IPS-NIHi7 (cell line): ENCODE measurements around the gene PCNT.

ENCODE experiments used
- DNase-seq: peaks from one replicate; pipeline ENCODE4 v3.0.0; 2012; ENCODE audit warnings: mixed read lengths; ENCODE audit errors: extremely low spot score

Gene PCNT

DNA sequence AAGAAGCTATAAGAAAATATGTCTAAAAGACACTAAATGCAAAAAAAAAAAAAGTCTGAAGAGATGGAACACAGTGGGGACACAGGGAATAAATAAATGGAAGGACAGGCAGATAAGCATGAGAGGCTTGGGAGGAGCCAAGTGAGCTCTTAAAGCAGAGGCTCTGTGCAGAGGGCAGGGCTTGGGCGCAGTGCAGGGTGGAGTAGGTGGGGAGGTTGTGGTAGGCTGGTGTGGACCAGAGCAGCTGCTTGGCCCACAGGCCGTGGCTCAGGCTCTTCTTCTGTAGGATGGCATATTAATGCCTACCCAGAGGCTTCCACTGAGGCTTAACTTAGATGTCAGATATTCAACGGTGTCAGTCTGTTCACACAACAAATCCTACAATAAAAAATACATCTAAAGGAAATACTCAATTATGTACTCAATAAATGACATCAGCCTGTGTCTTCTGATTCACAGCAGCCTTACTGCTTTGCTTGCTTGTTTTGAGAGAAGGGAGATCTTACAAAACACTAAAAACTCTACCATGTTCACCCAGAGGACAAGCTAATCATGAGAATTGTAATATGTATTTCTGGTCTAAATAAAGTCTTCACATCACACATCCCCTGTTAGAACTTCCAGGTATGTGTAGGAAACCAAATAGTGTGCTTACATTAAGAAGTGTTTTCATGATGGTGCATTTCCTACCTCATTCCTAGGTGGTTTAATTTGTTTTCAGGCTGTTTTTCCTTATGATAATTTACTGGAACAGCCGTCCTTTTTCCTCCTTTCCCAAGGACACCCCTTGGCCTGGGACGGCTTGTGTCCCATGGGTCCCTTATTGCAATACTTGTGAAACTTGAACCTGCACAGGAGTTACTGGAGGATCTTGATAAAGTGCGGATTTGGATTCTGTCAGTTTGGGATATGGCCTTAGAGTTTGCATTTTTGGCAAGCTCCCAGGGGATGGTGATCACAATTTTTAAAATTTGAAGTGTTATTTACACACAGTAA is 159.6 kb downstream of the PCNT start:
- DNase-seq, result no peak

DNA sequence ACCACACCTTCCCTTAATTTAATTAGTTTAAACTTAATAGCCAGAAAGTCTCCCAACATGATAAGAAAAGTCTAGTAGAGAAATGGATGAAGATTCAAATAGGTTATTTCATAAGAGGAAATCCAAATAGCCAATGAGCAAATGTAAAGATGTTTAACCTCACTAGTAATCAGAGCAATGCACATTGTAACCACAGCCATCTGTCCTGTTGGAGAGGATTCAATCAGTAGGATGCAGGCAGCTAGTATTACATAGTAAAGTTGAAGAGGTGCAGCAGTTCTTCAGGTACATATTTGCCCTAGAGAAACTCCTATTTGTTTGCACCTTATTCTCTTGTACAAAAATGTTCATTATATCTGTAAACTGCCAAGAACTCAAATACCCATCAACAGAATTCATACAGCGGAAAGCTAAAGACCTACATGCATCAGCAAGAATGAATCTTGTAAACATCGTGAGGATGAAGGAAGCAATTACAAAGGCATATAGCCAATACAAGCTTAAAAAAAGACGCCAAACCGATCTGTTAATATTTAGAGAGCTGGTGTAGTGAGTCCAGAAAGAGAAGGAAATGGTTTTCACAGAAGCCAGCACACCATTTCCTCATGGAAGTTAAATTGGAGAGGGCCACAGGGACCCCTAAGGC is 162.6 kb downstream of the PCNT start:
- no peak for DNase-seq

DNA sequence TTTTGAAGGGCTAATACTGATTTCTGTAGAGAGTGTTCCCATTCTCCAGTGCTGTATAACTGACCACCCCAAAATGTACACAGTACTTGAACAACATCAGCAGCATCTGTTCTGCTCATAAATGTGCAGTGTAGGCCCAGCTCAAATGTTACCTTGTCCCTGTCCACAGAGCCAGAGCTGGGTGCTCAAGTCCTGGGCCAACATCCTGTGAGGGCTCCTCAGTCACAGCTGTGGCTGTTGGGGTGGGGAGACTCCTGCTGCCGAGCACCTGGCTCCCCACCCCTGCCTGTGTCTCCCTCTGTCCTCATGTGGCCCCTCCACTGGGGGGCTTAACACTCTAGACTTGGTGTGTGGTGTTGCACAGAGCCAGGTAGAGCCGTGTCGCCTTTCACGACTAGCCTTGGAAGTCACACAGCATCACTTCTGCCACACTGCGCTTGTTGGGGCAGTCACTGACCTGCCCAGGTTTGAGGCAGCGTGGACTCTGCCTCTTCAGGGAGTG is 165.3 kb downstream of the PCNT start:
- DNase-seq, result no peak

DNA sequence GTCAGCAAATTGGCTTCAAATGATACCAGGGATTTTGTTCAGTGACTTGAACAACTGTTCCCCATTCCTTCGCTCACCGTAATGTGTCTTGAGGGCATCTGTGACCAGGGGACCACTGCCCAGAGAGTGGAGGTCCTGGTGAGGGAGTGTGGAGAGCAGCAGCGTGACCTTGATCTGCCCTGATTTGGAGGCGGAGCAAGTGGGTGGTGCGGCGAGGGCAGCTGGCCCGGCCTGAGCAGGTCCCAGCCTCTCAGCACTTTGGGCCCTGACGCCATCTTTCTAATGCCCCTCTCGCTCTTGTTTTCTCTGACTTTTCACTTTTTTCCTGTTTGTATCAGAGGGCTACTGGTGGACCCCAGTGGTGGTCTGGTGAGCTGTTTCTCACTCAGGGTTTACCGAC is 165.8 kb downstream of the PCNT start:
- DNase-seq, result peak; percentile 20

DNA sequence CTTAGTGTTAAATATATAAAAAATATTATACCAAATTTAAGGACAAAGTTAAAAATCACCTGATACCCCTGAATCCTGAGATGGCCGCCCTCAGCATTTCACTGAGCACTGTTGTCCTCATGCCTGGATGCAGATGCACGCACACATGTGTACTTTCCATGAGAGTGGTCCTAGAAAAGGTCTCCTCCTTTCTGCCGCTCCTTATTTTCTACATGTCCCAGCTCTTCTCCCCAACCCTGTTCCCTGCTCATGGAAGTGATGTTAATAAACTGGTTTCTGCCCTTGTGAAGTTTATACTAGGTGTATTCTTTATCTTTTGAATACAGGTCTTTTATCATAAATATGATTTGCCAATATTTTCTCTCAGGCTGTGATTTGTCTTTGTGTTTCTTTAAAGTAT is 167.6 kb downstream of the PCNT start:
- DNase-seq, result no peak

DNA sequence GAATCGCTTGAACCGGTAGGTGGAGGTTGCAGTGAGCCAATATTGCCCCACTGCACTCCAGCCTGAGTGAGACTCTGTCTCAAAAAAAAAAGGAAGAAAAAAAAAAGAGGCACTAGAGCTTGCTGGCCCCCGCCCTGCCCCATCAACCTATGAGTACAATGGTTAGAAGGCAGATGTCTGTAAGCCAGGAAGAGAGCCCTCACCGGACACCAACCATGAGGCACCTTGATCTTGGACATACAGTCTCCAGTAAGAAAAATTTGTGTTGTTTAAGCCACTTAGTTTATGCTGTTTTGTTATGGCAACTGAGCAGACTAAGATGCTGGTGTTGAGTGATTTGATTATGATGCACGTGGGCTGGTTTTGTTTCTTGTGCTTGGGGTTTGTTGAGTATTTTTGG is 168.9 kb downstream of the PCNT start:
- no peak for DNase-seq

DNA sequence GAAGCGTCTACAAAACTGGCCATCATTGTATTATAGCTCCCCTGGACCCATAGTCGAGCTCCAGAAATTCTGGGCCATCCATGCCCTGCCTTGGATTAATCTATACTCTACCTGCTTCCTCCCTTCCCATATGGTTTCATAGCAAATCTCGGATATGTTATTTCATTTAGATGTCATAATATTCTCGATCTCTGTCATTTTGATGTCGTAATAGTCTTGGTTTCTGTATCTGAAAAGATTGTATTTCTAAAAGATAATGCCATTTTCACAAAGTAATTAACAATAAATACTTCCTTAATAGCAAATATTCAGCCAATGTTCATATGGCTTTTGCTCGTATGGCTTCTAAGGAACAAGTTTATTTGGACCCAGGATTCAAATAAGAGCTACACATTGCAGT is 169.9 kb downstream of the PCNT start:
- DNase-seq, result no peak
